Superior temporal gyrus (tissue), 1 donor: ENCODE measurements around the gene PJA1.

ENCODE experiments used
- DNase-seq: peaks from one replicate; pipeline ENCODE4 v3.0.0-alpha.2; 2016; ENCODE audit errors: extremely low spot score

Gene PJA1

GRCh38 chrX:69113723-69114122, 51.5 kb downstream of the PJA1 start:
- no peak for DNase-seq
